HG03025 (cell line): ENCODE results near the gene TCF25.
"Not testable (repeated sequence)": the region's sequence is repeated elsewhere in the genome, so short reads cannot be mapped to it uniquely, and the experiment has no call there.

Experiments used
- ATAC-seq: cut with Tn5 transposase; IDR thresholded peaks from one replicate; pipeline ENCODE4 v1.9.1; 2021; ENCODE audit warnings: mild to moderate bottlenecking, moderate library complexity; ENCODE audit not compliant: unreplicated experiment, low FRiP score

The TCF25 gene

DNA sequence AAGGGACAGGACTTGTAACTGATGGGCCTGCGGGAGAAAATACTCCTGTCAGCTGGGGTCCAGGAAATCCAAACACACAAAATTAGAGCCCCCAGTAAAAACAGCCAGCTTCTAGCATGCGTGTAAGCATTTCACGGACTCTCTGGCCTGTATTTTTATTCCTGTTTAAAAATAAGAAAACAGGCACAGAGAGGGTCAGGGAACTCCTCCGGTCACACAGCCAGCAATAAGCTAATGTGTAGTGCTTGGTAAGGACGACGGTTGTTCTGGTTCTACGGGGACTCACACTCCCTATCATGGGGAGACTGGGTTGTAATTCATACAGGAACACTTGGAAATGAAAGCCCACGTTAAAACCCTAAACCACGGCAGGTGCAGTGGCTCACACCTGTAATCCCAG lies 1.5 kb upstream of the TCF25 start:
- no peak for ATAC-seq

DNA sequence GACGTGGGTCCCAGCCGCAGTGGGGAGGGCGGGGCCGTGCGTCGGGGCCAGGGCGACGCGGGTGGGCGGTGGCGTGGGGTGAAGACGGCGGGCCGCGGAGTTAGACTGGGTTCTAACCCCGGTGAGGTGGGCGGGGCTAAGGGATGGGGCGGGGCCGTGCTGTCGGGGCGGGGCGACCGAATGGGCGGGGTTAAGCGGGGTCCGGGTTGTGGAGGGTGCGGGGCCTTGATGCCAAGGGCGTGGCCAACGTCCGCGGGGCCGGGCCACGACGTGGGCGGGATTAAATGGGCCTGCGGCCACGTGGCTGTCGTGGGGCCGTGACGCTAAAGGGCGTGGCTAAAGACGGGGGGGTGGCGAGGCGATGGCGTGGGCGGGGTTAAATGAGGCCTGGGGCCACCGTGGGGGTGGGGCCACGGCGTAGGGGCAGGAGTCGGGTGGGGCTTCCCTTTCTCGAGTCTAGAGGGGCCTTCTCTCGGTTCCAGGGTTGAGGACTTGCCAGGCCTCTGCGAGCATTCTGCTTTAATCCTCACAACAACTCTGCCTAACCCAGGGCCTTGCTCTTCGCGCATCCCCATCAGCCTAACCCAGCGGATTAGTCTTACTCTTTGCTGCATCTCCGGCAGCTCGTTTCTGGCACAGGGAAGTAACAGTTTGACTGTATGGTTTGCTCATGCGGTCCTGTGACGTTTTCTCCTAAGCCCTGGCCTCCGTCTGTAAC lies 739 bp downstream of the TCF25 start:
- peak; percentile 59 for ATAC-seq

DNA sequence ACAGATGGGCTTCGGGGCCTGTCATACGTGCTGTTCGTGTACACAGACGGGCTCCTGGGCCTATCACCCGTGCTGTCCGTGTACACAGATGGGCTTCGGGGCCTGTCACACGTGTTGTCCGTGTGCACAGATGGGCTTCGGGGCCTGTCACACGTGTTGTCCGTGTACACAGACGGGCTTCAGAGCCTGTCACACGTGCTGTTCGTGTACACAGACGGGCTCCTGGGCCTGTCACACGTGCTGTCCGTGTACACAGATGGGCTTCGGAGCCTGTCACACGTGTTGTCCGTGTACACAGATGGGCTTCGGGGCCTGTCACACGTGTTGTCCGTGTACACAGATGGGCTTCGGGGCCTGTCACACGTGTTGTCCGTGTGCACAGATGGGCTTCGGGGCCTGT lies 5.7 kb downstream of the TCF25 start:
- ATAC-seq: not testable (repeated sequence)

DNA sequence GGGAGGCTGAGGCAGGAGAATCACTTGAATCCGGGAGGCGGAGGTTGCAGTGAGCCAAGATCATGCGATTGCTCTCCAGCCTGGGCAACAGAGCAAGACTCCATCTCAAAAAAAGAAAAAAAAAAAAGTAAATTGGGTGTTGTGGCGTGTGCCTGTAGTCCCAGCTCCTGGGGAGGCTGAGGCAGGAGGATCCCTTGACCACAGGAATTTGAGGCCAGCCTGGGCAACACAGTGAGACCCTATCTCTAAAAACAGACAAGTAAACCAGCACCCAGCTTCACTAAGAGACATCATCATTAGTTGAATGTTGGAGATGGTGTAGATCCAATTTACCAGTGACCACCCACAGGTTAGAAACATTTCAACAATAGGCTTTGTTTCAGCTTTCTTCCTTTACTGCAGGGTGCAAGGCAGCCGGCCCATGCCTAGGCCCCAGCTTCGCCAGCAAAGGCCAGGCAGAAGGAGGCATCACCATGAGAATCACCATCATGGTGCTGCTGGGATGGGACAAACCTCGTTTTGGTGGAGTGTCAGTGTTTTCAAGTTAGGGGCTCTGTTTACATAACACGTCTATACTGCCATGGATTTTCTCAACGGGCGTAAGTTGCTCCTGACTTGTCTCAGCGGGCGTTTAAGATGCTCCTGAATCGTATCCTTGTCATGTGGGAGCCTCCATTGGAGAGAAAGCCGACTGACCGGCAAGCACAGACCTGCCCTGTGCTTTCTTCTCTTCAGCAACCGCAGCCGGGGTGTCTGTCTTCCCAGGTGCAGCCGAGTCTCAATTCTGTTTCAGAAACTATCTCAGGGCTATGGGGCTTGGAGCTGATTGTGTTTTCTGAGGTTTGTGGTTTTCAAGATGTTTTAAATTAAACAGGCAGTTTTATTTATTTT lies 7.3 kb downstream of the TCF25 start:
- no peak for ATAC-seq

DNA sequence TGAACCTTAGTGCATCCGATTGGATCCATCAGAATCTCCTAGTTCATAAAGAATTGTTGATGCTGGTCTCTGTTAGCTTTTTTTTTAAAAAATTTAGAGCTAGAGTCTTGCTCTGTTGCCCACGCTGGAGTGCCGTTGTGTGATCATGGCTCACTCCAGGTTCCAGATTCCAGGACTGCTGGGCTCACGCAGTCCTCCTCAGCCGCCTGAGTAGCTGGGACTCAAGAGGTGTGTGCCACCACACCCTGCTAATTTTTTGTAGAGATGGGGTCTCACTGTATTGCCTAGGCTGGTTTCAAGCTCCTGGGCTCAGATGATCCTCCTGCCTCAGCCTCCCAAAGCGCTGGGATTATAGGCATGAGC lies 8.0 kb downstream of the TCF25 start:
- ATAC-seq: no peak

DNA sequence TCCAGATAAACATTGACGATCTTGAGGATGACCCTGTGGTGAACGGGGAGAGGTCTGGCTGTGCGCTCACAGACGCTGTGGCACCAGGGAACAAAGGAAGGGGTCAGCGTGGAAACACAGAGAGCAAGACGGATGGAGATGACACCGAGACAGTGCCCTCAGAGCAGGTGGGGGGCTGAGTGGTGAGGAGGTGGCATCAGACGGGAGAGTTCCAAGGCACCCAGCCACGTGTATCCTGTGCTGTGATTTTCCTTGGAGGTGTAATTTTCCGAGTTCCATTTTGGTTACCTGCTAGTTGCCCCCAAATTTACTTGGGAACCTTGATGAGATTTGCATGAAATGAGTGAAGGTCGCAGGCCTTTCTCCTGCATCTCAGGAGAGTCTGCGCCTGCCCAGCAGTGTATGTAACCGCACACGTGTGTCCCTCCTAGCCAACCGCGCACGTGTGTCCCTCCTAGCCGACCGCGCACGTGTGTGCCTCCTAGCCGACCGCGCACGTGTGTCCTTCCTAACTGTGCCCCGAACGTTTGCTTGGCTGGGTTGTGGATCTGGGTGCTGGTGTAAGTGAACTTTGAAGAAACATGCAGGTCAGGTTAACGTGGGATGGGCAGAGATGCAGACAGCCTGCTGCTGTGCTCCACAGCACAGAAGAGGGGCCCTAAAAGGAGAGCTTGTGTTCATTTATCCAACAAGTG lies 10.1 kb downstream of the TCF25 start:
- ATAC-seq: no peak

DNA sequence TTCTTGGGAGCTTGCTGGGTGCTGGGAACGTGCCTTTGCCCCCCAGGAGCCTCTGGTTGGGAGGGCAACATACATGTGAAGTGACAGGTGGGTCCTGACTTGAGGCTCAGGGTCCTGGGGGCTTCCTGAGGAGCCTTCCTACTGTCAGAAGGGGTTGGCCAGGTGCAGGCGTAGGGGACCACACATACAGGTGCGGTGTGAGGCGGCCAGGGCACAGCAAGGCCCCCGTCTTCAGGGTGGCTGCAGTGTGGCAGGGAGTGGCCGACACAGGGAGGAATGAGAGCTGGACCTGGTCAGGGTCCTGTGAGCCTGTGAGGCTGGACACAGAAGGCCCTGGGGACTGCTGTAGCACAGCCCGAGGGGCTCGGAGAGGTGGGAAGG lies 10.6 kb downstream of the TCF25 start:
- no peak for ATAC-seq

DNA sequence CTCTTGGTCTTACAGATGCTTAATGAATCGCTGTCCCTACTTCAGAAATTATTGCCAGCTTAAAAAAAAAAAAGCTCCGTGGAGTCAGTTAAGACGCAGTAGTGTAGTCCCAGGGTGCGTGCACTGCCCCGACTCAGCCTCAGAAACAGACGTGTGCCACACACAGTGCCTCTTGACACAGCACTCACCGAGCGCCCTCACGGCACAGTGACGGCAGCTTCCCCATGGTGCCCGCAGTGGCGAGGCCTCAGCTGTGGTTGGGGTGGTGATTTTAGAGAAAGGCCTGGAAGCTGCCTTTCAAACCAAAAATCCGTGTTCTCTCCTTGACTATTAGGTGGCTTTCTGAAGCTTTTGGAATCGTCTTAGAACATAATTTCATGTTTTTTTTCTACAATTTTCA lies 13.9 kb downstream of the TCF25 start:
- no peak for ATAC-seq

DNA sequence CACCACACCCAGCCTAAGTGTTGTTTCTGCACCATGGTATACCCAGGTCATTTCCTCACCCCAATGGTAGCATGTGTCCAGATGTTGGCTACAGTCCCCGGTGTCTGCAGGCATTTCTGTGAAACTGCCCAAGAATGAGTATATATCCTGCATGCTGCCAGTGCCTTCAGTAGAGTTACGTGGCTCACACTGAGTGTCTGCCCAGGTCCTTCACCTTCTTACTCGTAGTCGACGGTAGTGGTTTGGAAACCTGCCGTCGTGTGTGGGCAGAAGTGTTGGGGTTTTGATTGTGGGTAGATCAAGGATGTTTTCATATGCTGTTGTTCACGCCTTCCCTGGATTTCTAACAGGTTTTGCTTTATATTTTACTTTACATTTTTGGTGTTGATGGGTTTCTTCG lies 16.8 kb downstream of the TCF25 start:
- ATAC-seq: no peak

DNA sequence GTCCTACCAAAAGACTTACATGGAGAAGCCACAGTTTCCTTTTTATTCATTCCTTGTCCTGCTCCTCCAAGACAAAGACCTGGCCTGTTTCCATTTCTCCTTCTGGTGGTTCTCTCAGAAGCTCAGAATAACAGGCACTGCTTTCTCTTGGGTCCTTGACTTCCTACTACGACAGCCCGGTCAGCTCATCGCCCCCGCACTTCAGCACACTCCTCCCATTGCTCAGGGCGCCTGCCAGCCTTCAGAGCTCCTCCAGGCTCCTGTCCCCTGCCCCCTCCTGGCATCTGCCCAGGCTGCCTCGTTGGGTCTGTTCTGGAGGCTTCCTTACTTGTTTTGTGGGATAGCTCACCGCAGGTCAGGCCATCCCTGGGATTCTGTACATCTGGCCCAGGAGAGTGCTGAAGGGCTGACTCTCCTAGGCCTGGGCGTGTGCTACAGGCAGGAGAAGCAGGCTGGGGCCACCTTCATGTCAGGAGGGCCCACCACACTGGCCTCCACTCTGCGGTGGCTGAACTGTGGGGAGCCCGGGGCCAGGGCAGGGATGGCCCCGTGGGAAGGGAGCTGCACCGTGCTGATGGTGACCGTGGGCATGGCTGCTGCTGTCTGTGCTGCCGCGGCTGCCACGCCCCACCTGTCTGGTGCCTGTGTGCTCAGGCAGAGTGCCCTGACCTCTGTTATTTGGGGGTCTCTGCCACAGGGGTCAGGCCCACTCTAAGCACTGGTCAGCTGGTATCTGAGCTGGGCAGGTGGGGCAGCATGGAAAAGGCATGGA lies 17.7 kb downstream of the TCF25 start:
- ATAC-seq: no peak

DNA sequence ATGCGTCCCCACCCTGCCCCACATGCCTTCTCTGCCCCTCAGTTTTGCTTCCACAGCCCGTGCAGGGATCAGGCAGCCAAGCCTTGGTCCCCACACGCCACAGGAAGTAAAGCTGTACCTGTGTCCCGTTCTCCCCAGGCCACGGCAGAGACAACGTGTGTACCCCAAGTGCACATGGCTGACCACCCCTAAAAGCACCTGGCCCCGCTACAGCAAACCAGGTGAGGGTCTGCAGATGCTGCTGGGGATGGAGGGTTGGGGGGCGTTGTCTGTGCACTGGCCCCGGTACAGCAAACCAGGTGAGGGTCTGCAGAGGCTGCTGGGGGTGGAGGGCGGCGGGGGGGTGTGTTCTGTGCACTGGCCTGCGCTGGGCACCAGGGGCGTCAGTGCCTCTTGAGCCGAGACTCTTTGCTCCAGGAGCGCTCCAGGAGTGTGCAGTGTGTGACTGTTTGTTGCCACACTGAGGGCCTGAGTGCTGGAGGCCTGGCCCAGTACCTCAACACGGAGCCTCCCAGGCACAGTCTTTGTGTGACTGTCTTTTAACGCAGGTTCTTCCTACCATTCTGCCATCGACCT lies 18.8 kb downstream of the TCF25 start:
- no peak for ATAC-seq

DNA sequence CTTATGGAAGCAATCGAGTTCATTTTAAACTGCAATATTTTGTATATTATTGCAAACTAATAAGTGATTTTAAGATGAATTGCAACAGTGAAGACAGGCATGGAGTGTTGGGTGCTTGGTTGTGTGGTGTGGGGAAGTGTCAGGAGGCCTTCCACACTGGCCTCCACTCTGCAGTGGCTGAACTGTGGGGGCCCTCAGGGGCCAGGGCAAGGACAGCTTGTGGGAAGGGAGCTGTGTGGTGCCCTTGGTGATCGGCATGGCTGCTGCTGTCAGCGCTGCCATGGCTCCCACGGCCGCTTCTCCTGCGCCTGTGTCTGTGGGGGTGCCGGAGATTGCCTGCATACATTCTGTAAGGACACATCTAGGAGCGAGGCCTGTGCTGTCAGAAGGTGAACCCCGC lies 19.2 kb downstream of the TCF25 start:
- no peak for ATAC-seq

DNA sequence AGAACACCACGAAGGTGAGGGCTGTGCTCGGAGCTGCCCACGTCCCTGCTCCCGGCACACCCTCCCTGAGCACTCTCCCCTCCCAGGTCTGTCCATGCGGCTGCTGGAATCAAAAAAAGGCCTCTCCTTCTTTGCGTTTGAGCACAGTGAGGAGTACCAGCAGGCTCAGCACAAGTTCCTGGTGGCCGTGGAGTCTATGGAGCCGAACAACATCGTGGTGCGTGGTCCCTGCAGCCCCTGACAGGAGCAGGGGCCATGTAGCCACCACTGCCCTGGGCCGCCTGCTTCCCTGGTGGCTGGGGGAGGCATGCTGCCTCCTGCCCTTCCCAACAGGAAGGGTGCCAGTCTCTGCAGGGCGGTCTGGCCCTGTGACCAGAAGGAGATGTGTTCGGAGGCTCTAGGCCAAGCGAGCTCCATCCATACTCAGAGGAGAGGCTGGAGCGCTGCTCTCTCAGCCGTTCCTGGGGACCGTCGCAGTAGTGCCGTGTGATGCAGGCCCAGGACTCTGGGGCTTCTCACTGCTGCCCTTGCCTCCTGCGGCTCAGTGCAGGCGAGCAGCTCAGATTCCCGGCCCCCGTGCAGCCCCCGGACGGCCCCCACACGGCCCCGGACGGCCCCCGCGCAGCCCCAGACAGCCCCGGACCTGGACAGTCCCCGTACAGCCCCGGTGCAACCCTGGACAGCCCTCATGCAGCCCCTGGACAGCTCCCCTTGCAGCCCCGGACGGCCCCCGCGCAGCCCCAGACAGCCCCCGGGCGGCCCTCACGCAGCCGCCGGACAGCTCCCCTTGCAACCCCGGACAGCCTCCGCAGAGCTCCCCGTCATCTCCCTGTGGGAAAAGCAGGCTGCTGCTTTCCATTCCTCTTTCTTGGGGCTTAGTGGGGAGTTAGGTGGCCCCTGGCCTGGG lies 20.5 kb downstream of the TCF25 start:
- ATAC-seq: no peak

DNA sequence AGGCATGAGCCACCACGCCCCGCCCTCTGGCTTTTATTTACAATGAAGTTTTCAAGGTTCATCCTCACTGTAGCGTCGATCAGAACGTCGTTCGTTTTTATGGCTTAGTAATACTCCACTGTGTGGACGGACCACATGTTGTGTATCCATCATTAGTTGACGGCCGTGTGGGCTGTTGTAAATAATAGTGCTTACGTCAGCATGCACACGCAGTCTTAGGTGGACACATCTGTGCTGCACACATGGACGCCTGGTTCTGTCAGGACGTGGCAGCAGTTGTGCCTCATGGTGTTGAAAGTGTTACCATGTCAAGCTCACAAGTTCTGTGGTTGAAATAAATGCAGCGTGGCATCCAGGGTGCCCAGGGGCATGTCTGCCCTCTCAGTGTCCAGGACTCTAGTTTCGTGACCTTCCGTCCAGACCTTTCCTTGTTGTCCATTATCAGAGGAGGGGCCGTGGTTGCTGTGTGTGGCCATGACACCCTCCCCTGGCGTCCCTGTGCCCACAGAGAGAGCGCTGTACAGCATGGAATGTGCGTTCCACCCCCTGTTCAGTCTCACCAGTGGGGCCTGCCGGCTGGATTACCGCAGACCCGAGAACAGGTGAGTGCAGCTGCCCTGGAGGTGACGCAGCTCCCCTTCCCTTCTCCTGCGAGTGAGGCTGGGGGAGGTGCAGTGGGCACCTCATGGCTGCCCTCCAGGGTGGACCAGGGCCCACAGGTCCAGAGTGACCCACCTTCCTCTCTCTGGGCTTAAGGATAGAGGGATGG lies 22.3 kb downstream of the TCF25 start:
- no peak for ATAC-seq

DNA sequence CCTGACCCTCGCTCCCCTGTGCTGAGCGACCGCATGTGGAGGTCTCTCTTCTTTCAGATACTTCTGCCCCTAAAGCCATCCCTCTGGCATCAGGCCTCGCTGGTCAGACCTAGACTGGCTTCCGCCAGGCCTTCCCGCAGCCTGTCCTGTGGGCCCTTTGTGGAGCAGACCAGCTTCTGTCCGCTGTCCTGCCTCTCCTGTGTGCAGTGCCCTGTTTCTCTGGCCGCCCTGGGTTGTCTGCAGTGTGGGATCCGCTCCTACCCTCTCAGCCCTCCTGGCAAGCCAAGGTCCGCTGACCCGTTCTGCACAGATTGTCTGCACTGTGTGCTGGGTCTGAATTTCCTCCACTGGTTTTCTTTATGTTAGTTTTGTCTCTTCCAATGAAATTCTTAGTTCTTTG lies 23.8 kb downstream of the TCF25 start:
- no peak for ATAC-seq

DNA sequence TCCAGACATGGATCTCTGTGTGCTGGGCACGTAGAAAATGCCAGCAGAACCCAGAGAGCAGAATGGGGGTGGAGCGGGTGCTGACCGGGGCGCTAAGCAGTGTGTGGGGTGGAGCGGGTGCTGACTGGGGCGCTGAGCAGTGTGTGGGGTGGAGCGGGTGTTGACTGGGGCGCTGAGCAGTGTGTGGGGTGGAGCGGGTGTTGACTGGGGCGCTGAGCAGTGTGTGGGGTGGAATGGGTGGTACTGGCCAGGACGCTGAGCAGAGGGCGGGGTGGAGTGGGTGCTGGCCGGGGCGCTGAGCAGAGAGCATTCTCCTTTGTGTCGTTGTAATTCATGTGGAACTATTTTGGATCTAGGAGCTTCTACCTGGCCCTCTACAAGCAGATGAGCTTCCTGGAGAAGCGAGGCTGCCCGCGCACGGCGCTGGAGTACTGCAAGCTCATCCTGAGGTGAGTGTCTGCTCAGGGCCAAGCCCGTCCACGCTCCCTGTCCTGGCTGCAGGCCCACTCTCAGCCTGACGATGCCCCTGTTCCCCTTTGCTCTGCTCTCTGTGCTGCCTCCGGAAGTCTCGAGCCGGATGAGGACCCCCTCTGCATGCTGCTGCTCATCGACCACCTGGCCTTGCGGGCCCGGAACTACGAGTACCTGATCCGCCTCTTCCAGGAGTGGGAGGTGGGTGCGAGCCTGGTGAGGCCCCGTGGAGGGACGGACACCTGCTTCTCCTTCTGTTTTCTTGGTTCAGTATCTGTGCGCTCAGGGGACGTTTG lies 25.0 kb downstream of the TCF25 start:
- ATAC-seq: no peak

DNA sequence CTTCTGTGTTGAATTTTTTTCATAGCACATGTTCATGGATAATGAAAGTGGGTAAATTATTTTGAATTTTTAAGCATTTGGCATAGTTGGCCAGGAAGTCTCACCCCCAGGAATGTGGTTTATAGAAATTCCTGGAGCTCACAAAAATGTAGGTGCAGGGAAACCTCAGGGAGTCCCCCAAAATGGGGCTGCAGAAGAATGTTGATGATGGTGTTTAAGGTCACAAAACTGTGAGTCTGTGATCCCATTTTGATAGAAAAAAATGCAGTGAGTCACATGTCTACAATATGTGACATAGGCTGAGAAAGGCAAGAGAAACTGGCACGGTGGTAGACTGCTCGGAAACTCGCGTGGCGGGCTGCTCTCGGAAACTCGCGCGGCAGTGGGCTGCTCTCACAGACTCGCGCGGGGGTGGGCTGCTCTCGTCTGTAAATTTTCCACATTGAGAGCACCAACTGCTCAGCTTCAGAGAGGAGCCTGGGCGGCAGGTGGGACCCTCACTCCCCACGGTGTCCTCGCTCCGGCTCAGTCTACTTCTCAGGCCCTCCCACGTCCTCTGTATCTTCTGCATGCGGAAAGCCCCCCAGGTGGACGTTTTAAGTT lies 26.6 kb downstream of the TCF25 start:
- no peak for ATAC-seq

DNA sequence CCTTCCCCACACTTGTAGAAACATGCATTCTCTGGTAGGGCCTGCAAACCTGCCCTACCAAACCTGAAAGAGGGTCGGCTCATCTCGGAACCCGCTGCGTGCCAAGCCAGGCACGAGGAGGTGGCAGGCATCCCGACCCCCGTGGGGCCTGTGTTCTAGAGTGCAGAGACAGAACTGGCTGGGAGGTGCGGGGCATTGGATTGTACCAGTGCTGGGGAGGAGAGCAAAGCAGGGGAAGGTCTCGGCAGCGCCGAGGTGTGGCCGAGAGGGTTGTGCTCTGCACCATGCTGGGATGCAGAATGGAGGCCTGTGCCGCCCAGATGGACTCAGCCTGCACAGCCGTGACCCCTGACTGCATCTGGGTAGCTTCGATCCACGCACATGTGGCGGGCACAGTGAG lies 27.5 kb downstream of the TCF25 start:
- ATAC-seq: no peak
